Mesodermal cell (in vitro differentiated cells): ENCODE data around the gene CNNM4.
"Not testable (repeated sequence)": the region's sequence is repeated elsewhere in the genome, so short reads cannot be mapped to it uniquely, and the experiment has no call there.

Experiments
- H3K27ac ChIP-seq: 2 replicates; pipeline ENCODE4 v1.7.0; 2013; ENCODE audit warnings: mild to moderate bottlenecking, low read depth, low read length, moderate library complexity; ENCODE audit not compliant: severe bottlenecking
- H3K36me3 ChIP-seq: 2 replicates; pipeline ENCODE4 v1.7.1; 2013; ENCODE audit warnings: mild to moderate bottlenecking, low read length, moderate library complexity; ENCODE audit not compliant: control insufficient read depth, insufficient read depth
- H3K4me1 ChIP-seq: one replicate; pipeline ENCODE4 v1.7.1; 2013; ENCODE audit warnings: mild to moderate bottlenecking, low read length; ENCODE audit not compliant: insufficient read depth, control insufficient read depth, poor library complexity, severe bottlenecking
- H3K4me3 ChIP-seq: 2 replicates; pipeline ENCODE4 v1.7.0; 2013; ENCODE audit warnings: low read length, control low read depth, mild to moderate bottlenecking; ENCODE audit not compliant: insufficient read depth, poor library complexity, severe bottlenecking; ENCODE audit errors: extremely low read depth
- H3K9me3 ChIP-seq: 2 replicates; pipeline ENCODE4 v1.7.1; 2013; ENCODE audit warnings: mild to moderate bottlenecking, low read length, moderate library complexity; ENCODE audit not compliant: control insufficient read depth
- WGBS, 2 experiments: methylation state at CpG; one replicate each; pipeline ENCODE4 v1.1.5; 2013; ENCODE audit warnings: missing lambda C conversion rate in 2 of 2; ENCODE audit not compliant: insufficient coverage in 2 of 2; 5-methylcytosine and 5-hydroxymethylcytosine counted together

CNNM4 gene

GRCh38 chr2:96792772-96793749, 32.4 kb downstream of the CNNM4 start:
- H3K4me3 ChIP-seq, result no peak overlapping the region
- 92 to 94% methylated on average over 16 to 17 of the region's 17 CpGs for WGBS, 2 experiments
- H3K9me3 ChIP-seq, result no peaks in the 10 kb centered on the region
- no peak overlapping the region for H3K27ac ChIP-seq
- H3K4me1 ChIP-seq, result no peaks in the 10 kb centered on the region
- H3K36me3 ChIP-seq, result no peaks in the 10 kb centered on the region

DNA sequence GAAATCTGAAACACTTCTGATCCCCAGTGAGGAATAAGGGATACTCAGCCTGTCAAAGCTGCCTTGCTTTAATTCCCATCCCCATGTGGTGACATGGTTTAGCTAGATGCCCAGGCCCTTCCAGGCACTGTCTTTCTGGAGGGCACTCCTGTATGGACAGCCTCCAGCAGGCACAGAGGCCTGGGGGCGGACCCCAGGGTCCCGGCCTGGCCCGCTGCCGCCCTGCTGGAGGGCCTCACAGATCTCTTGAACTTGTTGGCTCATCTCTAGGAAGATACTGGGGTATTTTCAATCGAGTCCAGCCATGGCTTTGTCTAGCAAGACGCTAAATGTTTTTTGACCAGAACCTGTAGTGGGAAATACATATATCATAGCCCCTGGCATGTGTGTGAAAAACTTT, 34.4 kb downstream of the CNNM4 start:
- Histone ChIP-seq H3K4me3 (no peak overlapping the region), H3K27ac (no peak overlapping the region), H3K36me3 (peaks cover 3% of the 10 kb centered on the region), H3K4me1 (no peaks in the 10 kb centered on the region), H3K9me3 (no peaks in the 10 kb centered on the region)
- 89 to 96% methylated on average over 4 to 5 of the region's 6 CpGs for WGBS, 2 experiments

DNA sequence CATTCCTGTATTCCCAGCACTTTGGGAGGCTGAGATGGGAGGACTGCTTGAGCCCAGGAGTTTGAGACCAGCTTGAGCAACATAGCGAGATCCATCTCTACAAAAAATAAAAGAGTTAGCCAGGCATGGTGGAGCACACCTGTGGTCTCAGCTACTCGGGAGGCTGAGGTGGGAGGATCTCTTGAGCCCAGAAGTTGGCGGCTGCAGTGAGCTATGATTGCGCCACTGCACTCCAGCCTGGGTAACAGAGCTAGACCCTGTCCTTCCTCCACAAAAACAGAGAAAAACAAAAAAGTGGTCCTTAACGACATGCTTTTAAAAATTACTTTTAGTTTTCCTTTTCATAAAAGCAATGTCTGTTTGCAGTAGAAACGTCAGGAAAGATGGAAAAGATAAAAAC, 35.8 kb downstream of the CNNM4 start:
- not testable (repeated sequence) for H3K27ac ChIP-seq, H3K9me3 ChIP-seq, H3K4me1 ChIP-seq, H3K4me3 ChIP-seq, H3K36me3 ChIP-seq
- 89 to 92% methylated on average over 4 of the region's 6 CpGs for WGBS, 2 experiments

DNA sequence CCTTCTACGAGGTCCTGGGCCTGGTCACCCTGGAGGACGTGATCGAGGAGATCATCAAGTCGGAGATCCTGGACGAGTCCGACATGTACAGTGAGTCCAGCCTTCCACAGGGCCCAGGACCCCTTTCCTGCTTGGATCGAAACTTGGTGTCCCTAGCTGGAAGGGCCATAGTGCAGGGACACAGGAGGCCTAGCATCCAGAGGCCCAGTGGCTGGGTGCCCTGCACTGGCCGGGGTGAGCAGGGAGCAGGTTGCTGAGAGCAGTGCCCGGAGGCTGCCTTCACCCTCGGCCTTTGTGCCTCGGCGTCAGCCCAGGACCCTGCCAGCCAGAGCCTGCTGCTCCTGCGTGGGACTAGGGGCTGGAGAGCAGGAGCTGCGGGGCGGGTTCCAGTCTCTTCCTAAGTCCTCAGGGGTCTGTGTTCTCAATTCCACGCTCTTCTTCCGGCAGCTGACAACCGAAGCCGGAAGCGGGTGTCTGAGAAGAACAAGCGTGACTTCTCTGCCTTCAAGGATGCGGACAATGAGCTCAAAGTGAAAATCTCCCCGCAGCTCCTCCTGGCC, 36.4 kb downstream of the CNNM4 start:
- no peak overlapping the region for H3K27ac ChIP-seq
- H3K36me3 ChIP-seq, result peaks cover 7% of the 10 kb centered on the region
- H3K9me3 ChIP-seq, result no peaks in the 10 kb centered on the region
- no peaks in the 10 kb centered on the region for H3K4me1 ChIP-seq
- H3K4me3 ChIP-seq, result no peak overlapping the region
- WGBS, 2 experiments, result 95 to 96% methylated on average over 23 of the region's 23 CpGs

DNA sequence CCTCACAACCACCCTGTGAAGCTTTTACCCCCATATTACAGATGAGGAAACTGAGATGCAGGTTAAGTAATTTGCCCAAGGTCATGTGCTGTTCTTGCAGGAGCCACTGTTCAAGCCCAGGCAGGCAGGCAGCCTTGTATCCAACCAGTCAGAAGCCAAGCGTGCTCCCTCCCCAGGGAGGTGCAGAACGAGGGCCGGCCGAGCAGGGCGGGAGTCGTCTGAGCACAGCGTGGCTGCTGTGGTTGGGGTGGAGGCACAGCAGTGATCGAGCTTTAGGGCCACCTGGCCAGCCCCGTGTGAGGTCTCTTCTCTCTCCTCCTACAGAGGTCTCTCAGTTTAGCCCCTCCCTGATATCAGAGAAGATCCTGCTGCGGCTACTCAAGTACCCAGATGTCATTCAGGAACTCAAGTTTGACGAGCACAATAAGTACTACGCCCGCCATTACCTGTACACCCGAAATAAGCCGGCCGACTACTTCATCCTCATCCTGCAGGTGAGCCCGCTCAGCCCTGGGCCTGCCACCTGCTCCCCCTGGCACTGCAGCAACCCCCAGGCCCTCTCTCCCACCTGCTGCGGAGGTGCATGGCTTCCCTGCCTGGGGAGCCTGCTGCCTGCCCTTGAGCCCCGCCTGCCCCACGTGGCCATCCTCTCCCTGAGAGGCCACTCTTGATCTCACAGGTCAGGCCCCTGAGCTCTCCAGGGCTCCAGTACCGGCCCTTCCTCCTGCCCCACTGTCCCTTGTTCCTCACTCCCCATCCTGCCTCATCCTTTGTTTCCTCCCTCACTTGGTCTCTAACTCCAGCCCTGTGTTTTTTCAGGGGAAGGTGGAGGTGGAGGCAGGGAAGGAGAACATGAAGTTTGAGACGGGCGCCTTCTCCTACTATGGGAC, 38.3 kb downstream of the CNNM4 start:
- peaks cover 7% of the 10 kb centered on the region for H3K36me3 ChIP-seq
- WGBS, 2 experiments, result 84 to 90% methylated on average over 15 to 16 of the region's 23 CpGs
- no peaks in the 10 kb centered on the region for H3K9me3 ChIP-seq
- H3K27ac ChIP-seq, result no peak overlapping the region
- no peak overlapping the region for H3K4me3 ChIP-seq
- H3K4me1 ChIP-seq, result no peaks in the 10 kb centered on the region

DNA sequence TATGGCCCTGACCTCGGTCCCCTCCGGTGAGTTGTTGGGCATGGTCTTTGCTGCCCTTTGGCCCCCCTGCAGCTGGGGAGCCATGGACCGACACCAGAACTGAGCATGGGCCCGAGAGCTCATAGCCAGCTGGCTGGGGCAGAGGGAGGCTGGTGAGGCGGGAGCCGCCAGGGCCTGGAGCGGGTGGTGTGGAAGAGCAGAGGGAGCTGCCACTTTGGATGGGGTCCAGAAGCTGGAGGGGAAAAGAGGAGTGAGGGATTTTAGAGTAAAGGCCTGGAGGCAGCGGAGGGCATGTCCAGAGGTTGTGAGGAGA, 38.9 kb downstream of the CNNM4 start:
- peaks cover 7% of the 10 kb centered on the region for H3K36me3 ChIP-seq
- H3K9me3 ChIP-seq, result no peaks in the 10 kb centered on the region
- no peaks in the 10 kb centered on the region for H3K4me1 ChIP-seq
- WGBS, 2 experiments, result 89 to 100% methylated on average over 6 to 7 of the region's 8 CpGs
- no peak overlapping the region for H3K27ac ChIP-seq
- no peak overlapping the region for H3K4me3 ChIP-seq

DNA sequence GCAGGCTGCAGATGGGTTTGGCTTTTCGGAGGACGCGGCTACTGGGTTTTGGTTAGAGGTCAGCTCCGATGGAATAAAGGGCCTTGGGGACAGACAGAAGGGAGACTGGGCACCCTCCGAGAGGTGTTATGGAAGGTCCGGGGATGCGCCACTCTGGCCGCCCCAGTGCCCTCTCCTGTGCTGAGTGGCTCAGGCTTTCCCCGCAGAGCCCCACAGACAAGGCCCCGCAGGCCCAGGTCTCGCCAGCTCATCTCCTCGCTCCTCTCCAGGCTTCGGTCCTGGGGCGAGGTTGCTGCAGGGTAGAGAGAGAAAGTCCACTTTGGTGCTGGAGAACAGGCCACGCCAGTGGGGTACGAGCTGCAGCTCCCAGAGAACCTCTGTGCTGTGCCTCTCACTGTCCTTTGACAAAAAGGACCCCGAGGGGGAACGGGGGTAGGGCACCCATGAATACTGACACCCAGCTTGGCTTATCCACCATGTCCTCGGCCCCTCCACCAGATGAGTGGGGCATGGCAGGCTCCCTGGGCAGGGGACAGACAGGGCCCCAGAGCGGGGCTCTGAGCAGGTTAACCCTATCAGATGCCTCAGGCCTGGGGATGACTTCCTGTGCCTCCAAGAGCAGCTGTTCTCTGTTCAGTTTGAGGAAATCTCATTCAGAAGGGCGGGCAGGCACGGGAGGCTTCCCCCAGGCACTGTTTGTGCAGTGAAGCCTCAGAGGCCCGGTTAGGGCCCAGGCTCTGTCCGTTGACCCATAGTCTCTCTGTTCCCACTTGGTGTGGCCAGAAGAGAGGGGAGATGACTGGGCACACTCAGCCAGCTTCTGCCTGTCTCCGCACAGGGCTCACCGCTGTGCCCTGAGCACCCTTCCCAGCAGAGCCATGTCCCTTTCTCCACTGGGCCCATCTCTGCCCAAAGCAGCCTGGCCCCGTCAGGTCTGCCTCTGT, 39.6 kb downstream of the CNNM4 start:
- Histone ChIP-seq H3K4me1 (no peaks in the 10 kb centered on the region), H3K36me3 (peaks cover 7% of the 10 kb centered on the region), H3K4me3 (no peak overlapping the region), H3K9me3 (no peaks in the 10 kb centered on the region), H3K27ac (no peak overlapping the region)
- 94% methylated on average over 21 to 24 of the region's 27 CpGs for WGBS, 2 experiments

DNA sequence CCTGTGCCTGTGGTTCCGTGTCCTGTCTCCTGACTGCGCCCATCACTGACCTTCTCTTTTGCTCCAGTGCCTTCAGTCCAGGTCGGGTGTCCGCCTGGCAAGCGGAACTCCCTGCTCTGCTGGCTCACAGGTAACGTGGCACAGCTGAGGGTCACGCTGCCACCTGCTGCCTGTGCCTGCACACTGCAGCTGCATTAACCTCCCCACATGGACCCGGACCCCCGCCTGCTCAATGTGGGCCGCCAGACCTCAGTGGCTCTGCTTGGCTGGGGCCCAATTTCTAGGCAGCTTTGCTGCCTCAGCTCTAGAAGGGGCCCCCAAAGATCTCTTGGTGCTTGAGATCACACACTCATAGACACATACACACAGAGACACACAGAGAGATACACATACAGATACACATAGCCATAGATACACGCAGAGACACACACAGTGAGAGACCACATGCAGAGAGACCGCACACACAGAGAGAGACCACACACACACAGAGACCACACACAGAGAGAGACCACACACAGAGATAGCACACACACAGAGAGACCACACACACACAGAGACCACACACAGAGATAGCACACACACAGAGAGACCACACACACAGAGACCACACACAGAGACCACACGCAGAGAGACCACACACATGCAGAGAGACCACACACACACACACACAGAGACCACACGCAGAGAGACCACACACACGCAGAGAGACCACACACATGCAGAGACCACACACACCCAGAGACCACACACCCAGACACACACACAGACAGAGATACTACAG, 40.5 kb downstream of the CNNM4 start:
- H3K4me1 ChIP-seq, result no peaks in the 10 kb centered on the region
- no peak overlapping the region for H3K27ac ChIP-seq
- H3K4me3 ChIP-seq, result no peak overlapping the region
- no peaks in the 10 kb centered on the region for H3K9me3 ChIP-seq
- H3K36me3 ChIP-seq, result peaks cover 7% of the 10 kb centered on the region
- 62 to 64% methylated on average over 8 to 11 of the region's 15 CpGs for WGBS, 2 experiments

- Histone ChIP-seq H3K4me1 (no peaks in the 10 kb centered on the region), H3K36me3 (peaks cover 7% of the 10 kb centered on the region), H3K9me3 (no peaks in the 10 kb centered on the region), H3K4me3 (no peak overlapping the region), H3K27ac (no peak overlapping the region)
- 93% methylated on average over 7 to 10 of the region's 10 CpGs for WGBS, 2 experiments
Observed at GRCh38 chr2:96801786-96802595, 41.3 kb downstream of the CNNM4 start.
